Inflammatory macrophage treated with lipopolysaccharide for 1 hour (primary cell): ENCODE measurements around the gene MAN2A1.
"Not testable (repeated sequence)": the region's sequence is repeated elsewhere in the genome, so short reads cannot be mapped to it uniquely, and the experiment has no call there.

Source experiments
- DNase-seq, 2 donors: peaks; one replicate each; pipeline ENCODE4 v3.0.0-alpha.2; 2020 to 2022

MAN2A1 gene

DNA sequence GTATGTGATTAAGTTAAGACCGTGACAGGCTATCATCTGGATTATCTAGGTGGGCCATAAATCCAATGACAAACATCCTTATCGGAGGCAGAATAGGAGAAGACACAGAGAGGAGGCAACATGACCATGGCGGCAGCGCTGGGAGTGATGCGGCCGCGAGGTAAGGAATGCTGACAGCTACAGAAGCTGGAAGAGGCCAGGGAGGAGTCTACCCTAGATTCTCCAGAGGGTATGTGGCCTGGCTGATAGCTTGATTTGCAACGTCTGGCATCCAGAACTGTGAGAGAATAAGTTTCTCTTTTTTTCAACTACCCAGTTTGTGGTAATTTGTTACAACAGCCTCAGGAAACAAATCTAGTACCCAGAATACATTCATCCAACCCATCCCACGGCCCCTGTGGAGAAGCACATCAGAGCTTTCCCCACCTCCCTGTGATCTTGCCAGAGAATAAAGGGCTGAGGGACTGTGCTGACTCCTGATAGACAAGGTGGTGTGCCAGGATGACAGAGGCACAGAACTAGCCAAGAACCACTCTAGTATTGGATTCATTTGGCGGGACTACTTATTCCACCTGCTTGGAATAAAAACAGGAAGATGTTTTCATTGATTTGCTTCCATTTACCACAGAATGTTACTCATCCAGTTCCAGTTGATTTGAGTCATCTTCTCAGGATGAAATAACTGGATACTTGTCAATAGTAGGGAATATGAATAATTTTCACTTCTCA, 187.4 kb downstream of the MAN2A1 start:
- no peak for DNase-seq

DNA sequence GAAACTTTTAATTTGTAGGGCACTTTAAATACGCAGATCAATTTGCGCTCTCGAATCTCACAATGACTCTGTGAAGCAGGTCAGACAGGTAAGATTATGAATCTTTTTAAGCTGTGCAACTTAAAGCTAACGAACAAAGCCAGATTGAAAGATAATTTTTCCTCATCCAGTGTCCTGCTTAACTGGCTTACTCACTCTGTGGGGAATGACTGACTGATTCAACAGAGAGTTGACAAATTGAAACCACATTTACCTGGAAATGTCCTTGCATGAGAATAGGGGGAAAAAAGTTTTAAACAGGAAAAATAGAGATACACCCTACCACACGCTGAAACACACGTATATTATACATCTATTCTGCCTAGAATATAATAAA, 187.9 kb downstream of the MAN2A1 start:
- no peak for DNase-seq

DNA sequence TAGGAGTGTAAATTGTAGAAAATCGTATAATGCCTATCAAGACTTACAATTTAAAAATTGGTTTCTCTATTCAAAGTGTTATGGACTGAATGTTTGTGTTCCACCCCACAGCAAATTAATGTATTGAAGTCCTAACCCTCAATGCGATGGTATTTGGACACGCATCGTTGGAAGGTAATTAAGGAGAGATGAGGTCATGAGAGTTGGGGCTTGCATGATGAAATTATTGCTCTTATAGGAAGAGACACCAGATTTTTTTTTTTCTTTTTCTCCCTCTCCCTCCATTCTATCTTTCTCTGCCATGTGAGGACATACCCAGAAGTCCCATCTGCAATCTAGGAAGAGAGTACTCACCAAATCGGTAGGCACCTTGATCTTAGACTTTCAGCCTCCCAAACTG, 189.2 kb downstream of the MAN2A1 start:
- DNase-seq: no peak

DNA sequence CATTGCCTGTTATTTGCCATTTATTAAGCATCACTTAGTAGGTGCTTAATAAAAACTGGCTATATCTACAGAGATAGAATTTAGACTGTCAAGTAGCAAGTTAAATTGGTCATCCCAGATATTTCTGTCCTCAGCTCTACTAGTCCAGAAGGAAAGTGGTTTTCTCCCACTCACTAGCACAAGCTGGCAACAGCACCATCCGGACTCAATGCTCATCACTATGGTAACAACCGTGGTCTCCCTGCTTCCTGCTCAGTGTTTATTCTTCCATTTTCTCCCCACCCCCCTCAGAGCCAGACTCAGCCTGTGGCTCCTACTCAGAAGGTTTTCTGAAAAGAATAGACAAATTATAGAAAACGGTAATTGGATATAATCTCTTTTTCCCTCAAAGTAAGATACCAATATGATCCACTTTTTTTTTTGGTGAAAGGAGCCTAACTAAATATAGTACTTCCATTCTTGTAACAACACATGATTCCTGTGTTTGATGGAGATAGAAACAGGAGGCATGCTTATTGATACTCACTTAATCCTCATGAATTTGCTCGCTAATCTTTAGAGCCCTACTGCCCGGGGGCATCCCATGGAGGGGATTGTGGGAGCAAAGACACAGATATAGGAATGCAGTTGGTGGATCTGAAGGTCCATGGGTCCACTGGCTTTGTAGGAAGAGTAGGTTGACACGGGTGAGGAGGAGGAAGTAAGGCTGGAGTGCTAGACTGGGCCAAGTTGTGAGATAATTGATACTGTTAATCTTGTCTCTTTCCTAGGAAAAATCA, 191.4 kb downstream of the MAN2A1 start:
- DNase-seq: no peak

DNA sequence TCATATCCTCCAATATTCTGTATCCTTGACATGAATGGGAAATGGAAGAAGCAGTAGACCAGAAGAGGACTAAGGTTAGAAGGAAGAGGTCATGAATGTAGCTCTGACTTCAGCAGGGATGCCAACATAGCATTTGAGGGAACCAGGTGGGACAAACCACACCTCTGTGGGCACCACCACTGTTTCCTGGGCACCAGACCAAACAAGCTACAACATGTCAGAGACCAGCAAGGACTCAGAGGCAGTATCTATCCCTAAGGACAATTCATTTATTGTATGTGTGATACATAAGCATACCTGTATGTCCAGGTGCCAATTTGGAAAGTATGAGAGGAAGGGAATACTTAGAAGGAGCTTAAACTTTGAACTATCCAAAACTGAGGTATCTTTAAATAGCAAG, 192.8 kb downstream of the MAN2A1 start:
- no peak for DNase-seq

DNA sequence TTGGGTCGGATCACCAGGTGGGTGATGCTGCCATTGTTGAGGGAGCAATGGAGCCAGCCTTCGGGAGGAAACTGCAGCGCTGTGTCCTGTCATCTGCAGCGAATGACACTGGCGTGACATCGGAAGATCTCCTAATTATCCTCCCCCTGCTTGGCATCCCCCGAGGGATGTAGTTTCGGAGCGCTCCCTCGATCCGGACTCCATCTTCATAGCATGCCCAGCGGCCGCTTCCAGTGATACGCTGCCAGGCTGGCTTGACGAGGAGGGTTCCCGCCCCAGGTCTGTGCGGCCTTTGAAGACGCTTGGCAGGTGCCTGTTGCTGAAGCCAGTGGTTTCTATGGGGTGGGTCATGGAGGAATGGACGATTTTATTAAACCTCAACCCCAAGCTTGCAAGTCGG, 194.9 kb downstream of the MAN2A1 start:
- DNase-seq: no peak

DNA sequence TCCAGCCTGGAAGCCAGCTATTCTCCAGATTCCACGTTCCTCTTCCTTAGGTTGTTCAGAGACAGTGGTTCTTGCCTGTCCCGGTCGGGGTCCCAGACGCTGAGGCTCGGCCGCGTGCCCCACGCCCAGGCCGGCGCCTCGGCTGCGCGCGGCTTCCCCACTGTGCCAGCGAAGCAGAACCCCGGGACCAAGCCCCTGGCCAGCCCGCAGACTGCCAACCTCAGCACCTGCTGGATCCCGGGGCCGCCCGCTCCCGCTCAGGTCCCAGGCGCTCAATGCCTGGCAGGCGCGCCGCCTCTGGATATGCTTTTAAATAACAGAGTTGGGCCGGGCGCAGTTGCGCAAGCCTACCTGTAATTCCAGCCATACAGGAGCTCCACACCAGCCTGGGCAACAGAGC, 195.5 kb downstream of the MAN2A1 start:
- DNase-seq: no peak

DNA sequence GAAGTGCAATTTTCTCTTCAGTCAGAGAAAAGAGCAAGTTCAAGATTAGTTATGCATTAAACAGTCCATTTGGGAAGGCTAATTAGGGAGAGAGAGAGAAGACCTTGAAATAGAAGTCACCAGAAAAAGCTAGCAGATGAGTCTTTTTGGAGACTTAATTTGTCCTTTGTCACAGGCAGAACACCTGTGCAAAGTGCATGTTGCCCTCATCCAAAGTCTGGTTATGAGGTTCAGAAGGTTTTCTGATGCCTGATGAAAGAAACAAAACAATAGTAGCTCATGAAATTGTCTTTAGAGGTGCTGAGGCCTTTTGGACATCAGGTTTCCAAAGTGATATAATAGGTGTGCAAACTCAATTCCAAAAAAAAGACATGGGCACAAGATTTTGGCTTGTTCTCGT, 199.3 kb downstream of the MAN2A1 start:
- DNase-seq: no peak

DNA sequence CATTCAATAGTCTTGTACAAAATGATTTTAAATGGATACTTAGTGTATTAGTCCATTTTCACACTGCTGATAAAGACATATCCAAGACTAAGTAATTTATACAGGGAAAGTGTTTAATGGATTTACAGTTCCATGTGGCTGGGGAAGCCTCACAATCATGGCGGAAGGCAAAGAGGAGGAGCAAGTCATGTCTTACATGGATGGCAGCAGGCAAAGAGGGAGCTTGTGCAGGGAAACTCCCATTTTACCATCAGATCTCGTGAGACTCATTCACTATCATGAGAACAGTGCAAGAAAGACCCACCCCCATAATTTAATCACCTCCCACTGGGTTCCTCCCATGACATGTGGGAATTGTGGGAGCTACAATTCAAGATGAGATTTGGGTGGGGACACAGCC, 203.5 kb downstream of the MAN2A1 start:
- not testable (repeated sequence) for DNase-seq

DNA sequence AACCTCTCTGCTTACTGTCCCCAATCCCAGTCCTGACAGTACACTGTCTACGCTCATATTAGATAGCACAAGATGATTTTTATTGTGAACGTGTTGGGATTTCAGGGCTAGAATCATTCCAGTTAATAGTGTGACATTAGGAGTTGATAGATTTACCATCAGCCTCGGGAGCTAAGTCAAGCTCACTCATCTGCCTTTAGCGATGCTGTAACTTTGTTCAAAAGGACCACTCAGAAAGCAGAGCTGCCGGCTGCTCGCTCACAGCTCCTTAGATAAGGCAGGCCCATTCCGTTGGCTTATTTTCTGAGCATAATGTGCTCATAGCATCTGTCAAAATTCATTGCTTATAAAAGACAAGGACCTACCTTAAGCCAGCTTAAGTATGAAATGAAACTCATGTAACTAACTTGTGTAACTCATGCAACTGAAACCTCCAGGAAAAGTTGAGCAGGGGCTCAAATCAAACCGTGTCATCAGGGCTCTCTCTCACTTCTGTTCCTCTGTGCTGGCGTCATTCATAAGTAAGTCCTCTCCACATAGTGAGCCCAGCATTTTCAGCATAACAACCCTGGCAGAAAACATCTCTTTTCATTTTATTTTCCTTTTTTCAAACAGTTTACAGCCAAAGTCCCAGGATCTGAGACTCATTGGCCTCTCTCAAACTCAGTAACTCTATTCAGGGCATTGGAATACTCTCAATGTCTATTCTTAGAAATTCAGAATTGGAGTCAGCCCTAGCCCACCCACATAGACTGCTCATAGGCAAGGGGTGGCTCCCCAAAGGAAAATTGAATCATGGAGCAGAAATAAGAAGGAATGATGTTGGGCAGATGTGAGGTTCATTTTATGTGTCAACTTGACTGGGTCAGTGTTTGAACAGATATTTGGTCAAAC, 208.8 kb downstream of the MAN2A1 start:
- no peak for DNase-seq

DNA sequence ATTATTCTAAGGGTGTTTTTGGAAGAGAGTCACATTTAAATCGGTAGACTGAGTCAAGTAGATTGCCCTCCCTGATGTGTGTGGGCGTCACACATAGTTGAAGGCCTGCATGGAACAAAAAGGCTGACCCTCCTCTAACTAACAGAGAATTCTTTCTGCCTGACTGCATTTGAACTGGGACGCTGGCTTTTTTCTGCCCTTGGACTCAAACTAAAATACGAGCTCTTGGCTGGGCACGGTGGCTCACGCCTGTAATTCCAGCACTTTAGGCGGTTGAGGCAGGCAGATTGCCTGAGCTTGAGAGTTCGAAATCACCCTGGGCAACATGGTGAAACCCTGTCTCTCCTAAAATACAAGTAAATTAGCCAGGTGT, 209.4 kb downstream of the MAN2A1 start:
- DNase-seq: no peak

DNA sequence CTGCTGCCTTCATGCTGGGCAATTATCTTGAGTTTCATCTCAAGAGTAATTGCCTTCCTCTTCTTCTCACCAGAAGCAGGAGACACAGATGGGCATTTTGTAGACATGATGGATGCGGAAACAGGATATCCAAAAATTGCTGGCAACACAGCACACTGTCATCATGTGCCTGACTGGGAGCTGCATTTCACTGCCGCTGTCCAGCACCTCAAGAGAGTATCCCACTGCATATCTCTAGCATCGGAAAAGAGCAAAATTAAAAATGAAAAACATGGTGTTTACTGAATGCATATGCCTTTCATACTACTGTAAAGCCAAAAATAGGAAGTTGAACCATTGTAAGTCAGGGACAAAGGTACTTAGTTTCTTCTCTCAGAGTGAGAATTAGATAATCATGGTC, 210.7 kb downstream of the MAN2A1 start:
- no peak for DNase-seq

DNA sequence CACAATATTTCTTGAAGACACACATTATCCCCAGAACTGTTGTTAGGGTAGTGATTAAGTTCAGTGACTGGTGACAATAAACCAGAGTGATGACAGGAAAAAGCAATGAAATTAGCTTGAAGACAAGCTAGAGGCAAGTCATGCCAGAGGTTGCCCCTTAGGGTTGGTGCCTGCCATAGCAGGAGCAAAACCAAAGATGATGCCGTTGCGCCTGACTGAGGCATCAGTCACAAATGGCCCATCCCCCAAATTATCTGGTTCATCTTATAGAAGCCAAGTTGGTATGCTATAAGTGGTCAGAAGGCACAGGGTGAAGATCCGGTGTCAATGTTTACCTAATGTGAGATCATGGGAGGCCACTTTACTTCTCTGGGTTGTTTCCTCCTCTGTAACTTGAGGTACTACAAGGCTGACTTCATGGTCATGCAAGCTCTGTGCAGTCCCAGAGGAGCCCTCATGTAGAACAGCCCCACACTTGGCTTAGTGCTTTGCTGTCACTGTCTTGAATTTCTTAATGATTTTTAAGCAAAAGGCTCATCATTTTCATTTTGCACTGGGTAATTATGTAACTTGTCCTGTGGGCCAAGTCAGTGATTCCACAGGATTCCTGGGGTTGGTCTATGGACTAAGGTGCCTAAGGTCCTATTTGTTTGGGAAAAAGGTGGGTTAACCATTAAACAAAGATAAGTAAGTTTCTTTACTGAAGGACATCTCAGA, 211.3 kb downstream of the MAN2A1 start:
- no peak for DNase-seq

DNA sequence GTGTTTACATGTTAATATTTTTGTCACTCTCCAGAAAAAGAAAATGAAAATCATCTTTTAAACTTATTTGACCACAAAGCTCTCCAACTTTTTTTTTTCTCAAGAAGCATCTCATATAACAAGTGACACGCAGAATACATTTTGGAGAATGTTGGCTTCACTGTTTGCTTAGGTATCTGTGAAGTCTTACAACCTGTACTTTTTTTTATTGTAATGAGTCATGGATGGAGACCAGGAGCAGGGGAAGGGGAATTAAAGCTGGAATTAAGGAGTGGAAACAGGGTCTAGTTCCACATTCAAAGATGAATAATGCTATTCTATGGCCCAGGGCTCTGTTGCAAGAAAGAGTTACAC, 211.9 kb downstream of the MAN2A1 start:
- no peak for DNase-seq

DNA sequence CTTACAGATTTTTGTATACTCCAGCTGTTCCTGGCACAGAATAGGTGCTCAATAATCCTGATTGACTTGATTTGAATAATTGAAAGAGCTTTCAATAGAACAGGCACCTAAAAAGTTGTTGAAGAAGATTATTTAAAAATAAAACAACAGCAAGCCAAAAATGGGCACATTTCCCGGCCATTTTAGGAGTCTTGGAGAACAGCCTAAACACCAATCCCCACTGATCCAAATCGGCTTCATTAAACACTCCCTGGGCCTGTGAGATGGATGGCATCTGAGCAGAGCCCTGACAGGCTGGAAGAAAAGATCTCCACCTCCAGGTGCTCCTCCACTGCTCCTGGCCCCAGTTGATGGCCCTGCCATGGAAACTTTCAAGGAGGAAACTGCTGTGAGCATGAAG, 213.3 kb downstream of the MAN2A1 start:
- no peak for DNase-seq

DNA sequence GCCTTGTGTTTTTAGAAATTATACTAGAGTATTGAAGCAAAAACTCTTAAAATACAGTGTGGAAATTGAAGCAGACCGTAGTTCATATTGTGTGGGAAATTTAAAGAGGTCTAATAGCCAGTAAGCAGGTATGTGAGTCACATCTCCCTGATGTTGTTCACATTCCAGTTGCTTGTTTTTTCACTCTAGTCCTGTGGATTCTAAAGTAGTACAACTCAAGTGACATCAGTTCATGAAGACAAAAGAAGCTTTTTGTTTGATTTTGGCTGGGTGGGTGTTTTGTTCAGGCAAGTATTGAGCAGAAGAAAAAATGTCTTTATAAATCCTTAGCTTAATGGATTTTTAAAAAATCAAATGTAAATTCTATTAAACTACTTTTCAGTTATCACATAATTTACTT, 216.2 kb downstream of the MAN2A1 start:
- no peak for DNase-seq

DNA sequence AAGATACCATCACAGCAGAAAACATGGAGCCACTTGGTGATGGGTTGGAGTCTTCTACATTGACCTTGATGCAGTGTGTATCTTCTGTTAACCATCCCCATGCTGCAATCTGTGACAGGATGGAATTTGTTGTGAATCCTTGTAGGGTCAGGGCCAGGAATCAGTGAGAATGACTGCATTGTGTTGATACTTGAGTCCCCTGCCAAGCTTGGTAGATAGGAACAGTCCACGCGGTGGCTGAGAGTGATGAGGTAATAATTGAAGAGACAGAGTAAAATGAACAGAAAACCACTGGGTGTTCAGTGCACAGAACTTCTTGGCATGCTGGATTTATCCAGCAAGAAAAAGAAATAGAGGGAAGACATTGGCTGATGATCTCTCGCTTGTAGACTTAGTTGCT, 217.5 kb downstream of the MAN2A1 start:
- DNase-seq: no peak

DNA sequence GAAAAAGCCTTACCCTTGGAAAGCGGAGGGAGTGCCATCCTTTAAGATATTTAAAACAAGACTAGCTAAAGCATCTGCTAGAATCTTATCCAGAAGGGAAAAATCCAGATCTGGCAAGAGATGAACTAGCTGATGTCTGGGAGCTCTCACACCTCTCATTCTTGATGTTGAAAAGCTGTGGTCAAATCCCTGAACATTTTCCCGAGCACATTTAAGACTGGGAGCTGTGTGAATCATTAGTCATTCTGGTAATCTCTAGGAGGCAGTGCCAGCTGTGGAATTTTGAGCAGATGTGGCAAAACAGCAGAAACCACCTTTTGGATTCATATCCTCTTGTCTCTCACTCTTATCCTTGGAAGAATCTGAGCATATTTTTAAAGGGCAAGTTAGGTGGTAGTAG, 218.0 kb downstream of the MAN2A1 start:
- DNase-seq: no peak

DNA sequence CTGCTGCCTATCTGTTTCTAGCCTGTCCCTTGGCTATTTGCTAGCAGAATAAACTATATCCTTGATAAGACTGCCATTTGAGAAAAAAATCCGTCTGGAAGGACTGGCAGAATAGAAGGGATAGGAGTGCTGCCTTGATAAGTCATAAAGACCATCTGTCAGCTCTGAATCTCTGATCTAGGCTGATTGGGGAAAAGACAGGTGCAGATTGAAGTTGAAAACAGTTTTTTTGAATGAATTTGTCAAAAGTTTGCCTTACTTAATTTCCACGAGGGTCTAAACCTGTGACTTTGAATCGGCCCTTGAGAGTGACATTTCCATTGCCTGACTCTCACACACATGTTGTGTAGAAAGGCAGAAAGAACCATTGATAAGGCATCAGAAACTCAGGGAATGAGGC, 218.6 kb downstream of the MAN2A1 start:
- DNase-seq: no peak

DNA sequence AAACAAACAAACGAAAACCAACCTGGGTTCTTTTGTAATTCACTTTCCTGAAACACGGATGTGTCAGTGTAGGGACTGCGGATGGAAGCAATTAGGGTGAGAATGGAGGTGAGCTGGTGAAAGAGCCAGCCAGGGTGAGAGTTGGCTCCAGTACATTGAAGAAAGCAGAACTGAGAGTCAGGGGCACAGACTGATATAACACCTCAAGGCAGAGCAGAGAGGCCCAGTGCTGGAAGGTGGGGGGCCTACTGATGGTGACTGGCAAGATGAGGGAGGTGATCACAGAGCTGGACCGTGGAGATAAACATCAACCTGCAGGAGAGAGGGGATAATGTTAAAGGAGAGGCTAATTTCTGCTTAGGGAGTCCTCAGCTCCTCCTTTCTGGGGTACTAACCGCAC, 221.1 kb downstream of the MAN2A1 start:
- DNase-seq: no peak

DNA sequence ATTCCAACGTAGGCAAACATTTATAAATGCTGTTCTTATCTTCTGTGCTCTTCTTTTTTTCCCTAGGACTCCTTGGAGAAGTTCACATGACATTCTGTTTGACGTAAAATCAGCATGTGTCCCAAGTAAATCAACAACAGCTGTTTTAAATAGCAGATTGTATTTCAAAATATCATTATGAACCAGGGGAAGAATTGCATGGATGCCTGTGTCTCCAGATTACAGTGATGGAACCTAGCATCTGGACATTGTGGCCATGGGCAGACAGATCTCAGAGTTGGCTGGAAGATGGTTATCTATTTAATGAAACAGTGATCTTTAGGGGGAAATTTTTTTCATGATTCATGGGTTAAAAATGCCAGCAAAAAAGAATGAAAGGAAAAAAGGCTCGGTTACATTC, 222.0 kb downstream of the MAN2A1 start:
- no peak for DNase-seq

DNA sequence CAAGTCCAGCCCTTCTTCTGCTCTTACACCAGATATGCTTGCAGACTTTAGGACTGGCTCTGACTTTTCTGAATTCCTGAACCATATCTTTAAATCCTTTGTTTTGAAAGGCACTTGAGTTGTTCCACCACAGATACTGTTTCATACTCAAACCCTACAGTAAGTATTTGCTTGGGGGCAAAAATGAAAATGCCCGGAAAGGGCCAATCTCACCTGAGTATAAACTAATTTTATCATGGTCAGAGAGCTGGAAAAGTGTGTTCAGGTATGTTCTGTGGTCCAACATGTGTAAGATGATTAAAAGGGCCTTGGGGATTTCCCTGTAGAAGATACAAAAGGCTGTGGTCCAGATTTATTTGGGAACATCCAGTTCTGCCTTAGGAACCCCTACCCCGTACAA, 225.2 kb downstream of the MAN2A1 start:
- DNase-seq: no peak

DNA sequence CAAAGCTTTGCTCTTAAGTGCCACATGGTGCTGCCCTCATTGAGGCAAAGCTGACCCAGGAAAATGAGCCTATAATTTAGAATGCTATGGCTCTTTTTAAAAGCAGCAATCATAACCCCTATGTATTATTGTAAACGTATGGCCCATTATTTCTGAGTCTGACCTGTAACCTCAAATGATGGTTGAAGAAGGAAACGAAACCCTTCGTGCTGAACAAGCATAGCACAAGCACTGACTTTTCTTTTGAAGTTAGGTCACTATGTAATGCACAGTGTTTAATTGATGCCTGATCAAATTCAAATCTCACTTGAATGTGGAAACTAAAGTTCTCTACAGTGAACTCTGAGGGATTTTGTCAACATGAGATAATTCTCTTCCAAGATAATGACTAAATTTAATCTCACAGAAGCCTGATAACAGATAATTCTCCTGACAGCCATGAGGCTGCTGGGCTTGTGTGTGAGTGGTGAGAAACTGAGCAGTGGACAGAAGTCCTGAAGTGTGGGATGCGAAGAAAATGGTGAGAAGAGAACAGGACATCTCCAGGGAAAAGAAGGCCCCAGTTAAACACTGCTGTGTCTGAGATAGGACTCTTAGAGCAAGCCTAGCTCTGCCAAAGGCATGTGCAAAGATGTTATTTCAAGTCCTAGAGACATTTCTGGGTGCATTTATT, 226.9 kb downstream of the MAN2A1 start:
- DNase-seq: no peak
